H1 (cell line): Measurements from ENCODE around the gene UAP1. TPM values are rescaled to one million over a fixed set of nuclear protein-coding genes. Genes with fewer than 3 reads are reported as not detected.

Experiments
- CTCF ChIA-PET: fragments of 300-600 bp; sonication (Branson Sonifier 250); formaldehyde crosslinking; loops from one replicate; lab custom pipeline; 2021; ENCODE audit not compliant: partially characterized antibody; lab: Charles Lee
- POLR2A ChIA-PET: fragments of 300-600 bp; sonication (Branson Sonifier 250); formaldehyde crosslinking; loops from one replicate; lab custom pipeline; 2021; ENCODE audit warnings: inconsistent platforms; ENCODE audit not compliant: partially characterized antibody; lab: Charles Lee
- DNase-seq, 2 experiments: peaks; one replicate each; pipeline versions ENCODE4 v3.0.0 to v3.0.0-alpha.2; 2010 to 2022; ENCODE audit warnings: low spot score in 2 of 2, low read depth in 1 of 2, mixed read lengths in 1 of 2
- FAIRE-seq: peaks from 2 replicates; lab custom pipeline; 2011; peaks lifted over from hg19 to GRCh38; lab: Jason Lieb, UNC
- H2AFZ ChIP-seq: 2 replicates; pipeline ENCODE4 v1.8.1; 2012; ENCODE audit warnings: low read length, inconsistent platforms
- H2AK5ac ChIP-seq: 2 replicates; pipeline ENCODE4 v1.6.1; 2013; ENCODE audit warnings: low read depth, low read length
- H2BK120ac ChIP-seq: replicated peaks from 2 replicates; pipeline ENCODE3; 2013; ENCODE audit warnings: low read depth, low read length, inconsistent platforms
- H2BK12ac ChIP-seq: 2 replicates; pipeline ENCODE4 v1.6.1; 2013; ENCODE audit warnings: low read depth, low read length
- H2BK15ac ChIP-seq: 2 replicates; pipeline ENCODE4 v1.6.1; 2013; ENCODE audit warnings: low read length
- H2BK20ac ChIP-seq: 2 replicates; pipeline ENCODE4 v1.6.1; 2013; ENCODE audit warnings: low read length
- H2BK5ac ChIP-seq: 2 replicates; pipeline ENCODE4 v1.6.1; 2013; ENCODE audit warnings: low read depth, low read length
- H3K14ac ChIP-seq: 2 replicates; pipeline ENCODE4 v1.6.1; 2013; ENCODE audit warnings: inconsistent platforms; ENCODE audit not compliant: insufficient read length
- H3K18ac ChIP-seq: 2 replicates; pipeline ENCODE4 v1.6.1; 2013; ENCODE audit warnings: low read length; ENCODE audit errors: extremely low read depth
- H3K23ac ChIP-seq: 2 replicates; pipeline ENCODE4 v1.6.1; 2013; ENCODE audit warnings: inconsistent platforms; ENCODE audit not compliant: insufficient read length
- H3K23me2 ChIP-seq: 2 replicates; pipeline ENCODE4 v1.6.1; 2013; ENCODE audit warnings: low read depth, low read length
- H3K27ac ChIP-seq: 2 replicates; pipeline ENCODE4 v1.6.1; 2011; ENCODE audit warnings: low read depth, low read length, inconsistent platforms
- H3K27me3 ChIP-seq, 4 experiments: replicated peaks in 1 of 4; 1 replicate in 1 of 4; 2 replicates in 3 of 4; pipeline versions ENCODE4 v1.6.1 to v1.8.1; 2011 to 2013; ENCODE audit warnings: low read length in 3 of 4, mild to moderate bottlenecking in 3 of 4, inconsistent platforms in 2 of 4, mixed read lengths in 2 of 4, moderate library complexity in 1 of 4; ENCODE audit not compliant: control insufficient read depth in 3 of 4, insufficient read depth in 3 of 4; ENCODE audit errors: extremely low read depth in 1 of 4
- H3K36me3 ChIP-seq, 4 experiments: 2 replicates each; pipeline versions ENCODE4 v1.6.1 to v1.8.1; 2011 to 2013; ENCODE audit warnings: mild to moderate bottlenecking in 4 of 4, low read length in 3 of 4, moderate library complexity in 2 of 4, control low read depth in 1 of 4, inconsistent platforms in 1 of 4; ENCODE audit not compliant: insufficient read depth in 4 of 4, control insufficient read depth in 2 of 4
- H3K4ac ChIP-seq: replicated peaks from 2 replicates; pipeline ENCODE3; 2013; ENCODE audit warnings: low read length, low read depth, mixed read lengths, inconsistent platforms; ENCODE audit not compliant: insufficient read length
- H3K4me1 ChIP-seq, 4 experiments: replicated peaks in 1 of 4; 1 replicate in 1 of 4; 2 replicates in 3 of 4; pipeline versions ENCODE4 v1.6.1 to v1.8.1; 2011 to 2013; ENCODE audit warnings: low read length in 3 of 4, inconsistent platforms in 2 of 4, mixed read lengths in 1 of 4; ENCODE audit not compliant: insufficient read depth in 4 of 4, control insufficient read depth in 3 of 4
- H3K4me2 ChIP-seq, 2 experiments: 2 replicates each; pipeline versions ENCODE4 v1.6.1 to v1.8.1; 2011 to 2013; ENCODE audit warnings: low read depth in 2 of 2, low read length in 2 of 2, control low read depth in 1 of 2, inconsistent platforms in 1 of 2, mild to moderate bottlenecking in 1 of 2; ENCODE audit not compliant: insufficient read depth in 1 of 2
- H3K4me3 ChIP-seq, 4 experiments: fragments of 200-600, 300-600 bp in 1 of 4; sonication (generic), shearing (Covaris generic), sonication (Bioruptor Twin) in 1 of 4; 2 replicates each; pipeline versions ENCODE4 v1.5.1 to v1.8.1; 2011 to 2016; ENCODE audit warnings: low read length in 4 of 4, low read depth in 3 of 4, control low read depth in 2 of 4, inconsistent platforms in 2 of 4, mild to moderate bottlenecking in 2 of 4, mixed read lengths in 1 of 4, moderate library complexity in 1 of 4; ENCODE audit not compliant: insufficient read depth in 2 of 4; ENCODE audit errors: extremely low read depth in 1 of 4
- H3K56ac ChIP-seq: replicated peaks from 2 replicates; pipeline ENCODE3; 2013; ENCODE audit warnings: low read depth, mild to moderate bottlenecking, mixed read lengths, low read length, inconsistent platforms; ENCODE audit not compliant: insufficient read length
- H3K79me1 ChIP-seq: 2 replicates; pipeline ENCODE4 v1.6.1; 2013; ENCODE audit warnings: low read depth, low read length, control low read depth
- H3K79me2 ChIP-seq, 2 experiments: 2 replicates each; pipeline versions ENCODE4 v1.6.1 to v1.8.1; 2012 to 2013; ENCODE audit warnings: low read length in 2 of 2, mild to moderate bottlenecking in 2 of 2, inconsistent platforms in 1 of 2; ENCODE audit not compliant: insufficient read depth in 2 of 2, control insufficient read depth in 1 of 2
- H3K9ac ChIP-seq, 4 experiments: replicated peaks in 1 of 4; 1 replicate in 1 of 4; 2 replicates in 3 of 4; pipeline versions ENCODE4 v1.6.1 to v1.8.1; 2011 to 2013; ENCODE audit warnings: low read depth in 3 of 4, low read length in 3 of 4, control low read depth in 2 of 4, mild to moderate bottlenecking in 2 of 4, moderate library complexity in 2 of 4, inconsistent platforms in 1 of 4; ENCODE audit errors: extremely low read depth in 1 of 4
- H3K9me3 ChIP-seq, 2 experiments: 2 replicates each; pipeline versions ENCODE4 v1.6.1 to v1.8.1; 2012 to 2013; ENCODE audit warnings: mild to moderate bottlenecking in 2 of 2, moderate library complexity in 2 of 2, control low read depth in 1 of 2, inconsistent platforms in 1 of 2, low read depth in 1 of 2, low read length in 1 of 2, mixed read lengths in 1 of 2; ENCODE audit not compliant: insufficient read depth in 2 of 2
- H4K20me1 ChIP-seq, 2 experiments: replicated peaks in 1 of 2; 2 replicates each; pipeline versions ENCODE3 to v1.8.1; 2011 to 2013; ENCODE audit warnings: inconsistent platforms in 2 of 2, low read length in 2 of 2, mild to moderate bottlenecking in 1 of 2; ENCODE audit not compliant: insufficient read depth in 2 of 2, control insufficient read depth in 1 of 2
- H4K5ac ChIP-seq: 2 replicates; pipeline ENCODE4 v1.6.1; 2013; ENCODE audit warnings: low read length, low read depth, mixed read lengths, inconsistent platforms; ENCODE audit not compliant: insufficient read length
- H4K8ac ChIP-seq: 2 replicates; pipeline ENCODE4 v1.8.0; 2013; ENCODE audit warnings: mild to moderate bottlenecking, moderate library complexity, low read length, inconsistent platforms; ENCODE audit not compliant: insufficient read depth; ENCODE audit errors: extremely low read depth
- H4K91ac ChIP-seq: replicated peaks from 2 replicates; pipeline ENCODE3; 2013; ENCODE audit warnings: low read length, mixed read lengths, inconsistent platforms; ENCODE audit not compliant: insufficient read length
- CHD1 ChIP-seq: IDR thresholded peaks from 2 replicates; pipeline ENCODE4 v1.6.1; 2012; ENCODE audit warnings: low read depth, low read length, improper control_type of control experiment
- CHD2 ChIP-seq: IDR thresholded peaks from 2 replicates; pipeline ENCODE4 v1.6.1; 2012; ENCODE audit warnings: low read length, improper control_type of control experiment
- CTBP2 ChIP-seq: IDR thresholded peaks from 2 replicates; pipeline ENCODE4 v1.7.0; 2011; ENCODE audit warnings: borderline replicate concordance, mild to moderate bottlenecking, moderate library complexity, mixed read lengths, low read length; ENCODE audit not compliant: insufficient read depth, insufficient read length
- EZH2 ChIP-seq: fragments of 200-600 bp; sonication (generic); IDR thresholded peaks from 2 replicates; pipeline ENCODE4 v1.7.1; 2012; ENCODE audit warnings: low read depth, mild to moderate bottlenecking, moderate library complexity, low read length, inconsistent platforms; ENCODE audit not compliant: severe bottlenecking
- FOSL1 ChIP-seq: IDR thresholded peaks from 2 replicates; pipeline ENCODE4 v1.6.1; 2011; ENCODE audit warnings: mild to moderate bottlenecking, low read depth, low read length, moderate library complexity; ENCODE audit not compliant: insufficient read depth
- JUN ChIP-seq: IDR thresholded peaks from 2 replicates; pipeline ENCODE4 v1.6.1; 2011; ENCODE audit warnings: low read depth, mild to moderate bottlenecking, improper control_type of control experiment, low read length
- MAX ChIP-seq: IDR thresholded peaks from 2 replicates; pipeline ENCODE4 v1.6.1; 2012; ENCODE audit warnings: inconsistent platforms
- PHF8 ChIP-seq: fragments of 200-600 bp; sonication (generic); conservative IDR thresholded peaks from 2 replicates; pipeline ENCODE4 v1.7.1; 2012; ENCODE audit warnings: low read depth, mild to moderate bottlenecking, inconsistent platforms, low read length, moderate library complexity
- TAF1 ChIP-seq: IDR thresholded peaks from 2 replicates; pipeline ENCODE4 v1.6.1; 2011; ENCODE audit warnings: mild to moderate bottlenecking, low read depth, low read length
- TAF7 ChIP-seq: optimal IDR thresholded peaks from 2 replicates; pipeline ENCODE3; 2011; ENCODE audit warnings: low read depth, mild to moderate bottlenecking, inconsistent platforms, low read length, moderate library complexity, borderline replicate concordance
- TEAD4 ChIP-seq: IDR thresholded peaks from 2 replicates; pipeline ENCODE4 v1.6.1; 2012; ENCODE audit warnings: low read depth, low read length, inconsistent platforms, mixed read lengths
- ZNF274 ChIP-seq: IDR thresholded peaks from 2 replicates; pipeline ENCODE4 v1.7.0; 2012; ENCODE audit warnings: low read length, borderline replicate concordance; ENCODE audit errors: extremely low read depth
- WGBS, 2 experiments: shearing (Covaris generic) in 1 of 2; methylation state at CpG; one replicate each; pipeline versions ENCODE4 v1.1.6 to v1.1.7; 2013 to 2015; ENCODE audit warnings: low lambda C conversion rate in 2 of 2, mixed read lengths in 2 of 2, inconsistent platforms in 1 of 2, low coverage in 1 of 2, missing lambda C conversion rate in 1 of 2; ENCODE audit not compliant: insufficient replicate concordance in 2 of 2, insufficient coverage in 1 of 2, insufficient read length in 1 of 2; ENCODE audit errors: extremely low coverage in 1 of 2, missing lambda C conversion rate in 1 of 2; 5-methylcytosine and 5-hydroxymethylcytosine counted together
- polyA plus RNA-seq, 7 experiments: library from polyadenylated mRNA; depleted of rRNA in 3 of 7; stranded (reverse) in 5 of 7; unstranded in 2 of 7; fragments of >200 nt in 5 of 7; fragments of 200-250 nt in 2 of 7; gene quantifications; 1 replicate in 5 of 7; 2 replicates in 1 of 7; 4 replicates in 1 of 7; pipeline versions ENCODE4 v1.2.1 to v1.2.3, GENCODE V29; 2011 to 2013; ENCODE audit warnings: missing spikeins in 2 of 7, mixed read lengths in 2 of 7
- total RNA-seq: library from RNA; stranded (reverse); fragmentation: NEBNext Ultra II Directional; extraction: Animal tissue kit (Norgen Biotek cat#: 25700); gene quantifications from 2 replicates; pipeline ENCODE4 v1.2.1, GENCODE V29; 2021

Gene UAP1
- total and polyA plus RNA-seq, 2 of the 8 experiments (the other 6 are each of a cell fraction or from before 2014, with no cell fraction given), result 9.4 to 32.9 TPM

GRCh38 chr1:162541619-162542141 is 19.8 kb upstream of the UAP1 start:
- H2AFZ ChIP-seq, result no peak overlapping the region
- H2BK20ac ChIP-seq, result no peak overlapping the region
- H3K4me1 ChIP-seq, result no peaks in the 10 kb centered on the region
- no peak overlapping the region for H3K4me3 ChIP-seq
- 0 out of 4 replicates have a peak, but pooled peaks cover 0 to 3% of the 10 kb centered on the region in 2 experiments for H3K9me3 ChIP-seq
- CTCF ChIA-PET, result no interaction called here
- H4K5ac ChIP-seq, result no peak overlapping the region
- DNase-seq (no peak), FAIRE-seq (no peak)
- no peak overlapping the region for H3K56ac ChIP-seq
- TF ChIP-seq MAX (no peak), EZH2 (no peak), TEAD4 (no peak), ZNF274 (no peak), TAF7 (no peak), JUN (no peak), PHF8 (no peak), CHD2 (no peak), FOSL1 (no peak), CTBP2 (no peak), TAF1 (no peak), CHD1 (no peak)
- no peaks in the 10 kb centered on the region for H3K36me3 ChIP-seq
- no peak overlapping the region for H4K8ac ChIP-seq
- H3K14ac ChIP-seq, result no peak overlapping the region
- H2BK120ac ChIP-seq, result no peak overlapping the region
- no peak overlapping the region for H2AK5ac ChIP-seq
- no peaks in the 10 kb centered on the region for H4K20me1 ChIP-seq
- no peaks in the 10 kb centered on the region for H3K79me2 ChIP-seq
- H3K27me3 ChIP-seq, result no peaks in the 10 kb centered on the region
- no peak overlapping the region for H2BK5ac ChIP-seq
- no peak overlapping the region for H3K27ac ChIP-seq
- POLR2A ChIA-PET, result no interaction called here
- no peak overlapping the region for H3K23ac ChIP-seq
- no peaks in the 10 kb centered on the region for H3K23me2 ChIP-seq
- H3K18ac ChIP-seq, result no peak overlapping the region
- no peak overlapping the region for H2BK15ac ChIP-seq
- no peak overlapping the region for H3K4me2 ChIP-seq
- no peak overlapping the region for H3K9ac ChIP-seq
- 64% methylated on average over 5 of the region's 5 CpGs; no CpG with 5 or more reads in 1 of the 2 experiments for WGBS, 2 experiments
- H3K4ac ChIP-seq, result no peak overlapping the region
- H2BK12ac ChIP-seq, result no peak overlapping the region
- H3K79me1 ChIP-seq, result no peaks in the 10 kb centered on the region
- H4K91ac ChIP-seq, result no peak overlapping the region
